ENCODE data around the gene LENG1. TPM values are rescaled to one million over a fixed set of nuclear protein-coding genes. Genes with fewer than 3 reads are reported as not detected.

Gene LENG1
- total RNA-seq: 6.9 and 7.9 TPM in 2 replicates

DNA sequence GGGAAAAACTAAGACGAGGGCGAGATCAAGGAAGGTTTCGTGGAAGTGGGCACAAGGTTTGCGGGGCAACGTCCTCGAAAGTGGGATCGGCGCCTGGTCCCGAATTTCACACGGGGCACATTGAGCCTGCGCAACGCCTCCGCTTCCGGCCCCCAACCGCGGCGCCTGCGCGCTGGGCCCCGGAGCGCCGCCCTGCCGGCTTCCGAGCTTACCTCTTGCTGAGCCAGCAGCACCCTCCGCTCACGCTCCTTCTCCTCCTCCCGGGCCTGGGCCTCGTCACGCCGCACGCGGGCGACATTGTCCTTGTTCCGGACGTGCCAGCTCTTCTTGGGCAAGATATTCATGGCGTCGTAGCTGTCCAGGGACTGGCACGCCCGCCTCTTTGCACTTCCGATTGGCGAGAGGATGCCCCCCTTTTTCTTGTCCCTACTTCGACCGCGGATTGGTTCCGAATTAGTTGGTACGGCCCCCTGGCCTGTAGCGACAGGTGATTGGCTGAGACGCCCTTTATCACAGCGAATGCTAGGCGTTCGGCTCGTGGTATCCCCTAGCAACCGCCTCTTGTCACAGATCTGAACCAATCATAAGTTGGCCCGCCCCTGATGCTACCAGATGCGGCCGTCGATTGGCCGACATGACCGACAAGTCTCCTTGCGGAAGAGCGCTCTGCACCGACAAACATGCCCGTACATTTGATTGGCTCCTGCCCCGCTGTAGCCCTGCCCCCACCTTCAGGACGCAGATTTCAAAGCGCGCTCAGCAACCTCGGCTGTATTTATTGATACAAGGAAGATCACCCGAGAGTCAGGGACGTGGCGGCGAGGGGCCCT lies at the start of gene LENG1:
Gene LENG1 (minus strand): TSS at position 370 of the 830 bp plus-strand sequence. CDS start 26 bp downstream, at position 344.

DNA sequence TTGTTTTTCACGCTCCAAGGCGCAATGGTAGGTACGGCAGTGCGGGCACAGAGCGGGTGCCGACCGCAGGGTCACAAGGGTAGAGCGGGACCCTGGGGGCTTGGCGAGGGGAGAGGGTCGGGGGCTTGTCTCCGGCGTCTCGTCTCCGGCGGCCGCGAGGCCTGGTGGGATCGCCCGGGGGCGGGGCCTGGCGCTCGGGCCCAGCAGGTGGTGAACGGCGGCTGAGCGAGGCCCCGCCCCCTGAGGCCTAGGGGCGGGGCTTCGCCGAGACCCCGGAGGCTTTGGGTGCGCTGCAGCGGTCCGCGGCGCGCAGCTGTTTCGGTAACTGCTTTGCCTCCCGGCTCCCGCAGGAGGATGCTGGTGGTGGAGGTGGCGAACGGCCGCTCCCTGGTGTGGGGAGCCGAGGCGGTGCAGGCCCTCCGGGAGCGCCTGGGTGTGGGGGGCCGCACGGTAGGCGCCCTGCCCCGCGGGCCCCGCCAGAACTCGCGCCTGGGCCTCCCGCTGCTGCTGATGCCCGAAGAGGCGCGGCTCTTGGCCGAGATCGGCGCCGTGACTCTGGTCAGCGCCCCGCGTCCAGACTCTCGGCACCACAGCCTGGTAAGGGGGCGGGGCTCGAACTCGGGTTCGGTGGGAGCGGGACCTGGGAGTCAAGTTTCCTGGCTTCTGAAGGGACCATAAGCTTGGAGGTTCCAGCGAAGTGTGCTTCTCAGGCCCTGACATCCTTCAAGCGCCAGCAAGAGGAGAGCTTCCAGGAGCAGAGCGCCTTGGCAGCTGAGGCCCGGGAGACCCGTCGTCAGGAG lies 31.7 kb upstream of the LENG1 start, which contains the start of gene TSEN34:
Gene TSEN34 (plus strand): TSS at position 298 of the 800 bp plus-strand sequence. CDS start 57 bp downstream, at position 355.

DNA sequence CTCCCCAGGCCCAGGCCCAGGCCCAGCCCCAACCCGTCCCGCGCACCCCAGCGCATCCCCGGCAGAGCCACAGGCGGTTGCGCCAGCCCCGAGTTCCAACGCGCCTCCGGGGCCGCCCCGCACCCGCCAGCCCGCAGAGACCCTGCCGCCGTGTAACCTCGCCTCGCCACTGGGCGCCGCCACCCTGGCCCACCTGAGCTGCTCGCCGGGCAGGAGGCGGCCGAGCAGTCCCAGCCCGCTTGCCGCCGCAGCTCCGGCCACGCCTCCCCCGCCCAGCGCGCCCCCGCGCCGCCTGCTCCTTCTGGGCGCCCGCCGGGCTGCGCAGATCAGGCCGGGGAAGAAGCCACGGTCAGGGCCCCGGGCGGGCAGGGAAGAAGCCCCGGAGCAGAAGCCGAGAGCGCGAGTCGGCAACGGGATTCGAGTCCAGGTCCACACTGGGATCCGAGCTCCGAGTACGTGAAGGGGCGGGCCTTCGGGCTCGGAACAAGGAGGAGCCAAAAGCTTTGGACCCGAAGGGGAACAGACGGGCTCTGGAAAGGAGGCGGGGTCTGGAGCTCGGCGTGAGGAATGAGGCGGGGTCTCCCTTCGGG lies 29.7 kb upstream of the LENG1 start, which contains the start of gene MBOAT7:
Gene MBOAT7 (minus strand): TSS at position 436 of the 590 bp plus-strand sequence. CDS start 1,072 bp downstream, outside the sequence.

DNA sequence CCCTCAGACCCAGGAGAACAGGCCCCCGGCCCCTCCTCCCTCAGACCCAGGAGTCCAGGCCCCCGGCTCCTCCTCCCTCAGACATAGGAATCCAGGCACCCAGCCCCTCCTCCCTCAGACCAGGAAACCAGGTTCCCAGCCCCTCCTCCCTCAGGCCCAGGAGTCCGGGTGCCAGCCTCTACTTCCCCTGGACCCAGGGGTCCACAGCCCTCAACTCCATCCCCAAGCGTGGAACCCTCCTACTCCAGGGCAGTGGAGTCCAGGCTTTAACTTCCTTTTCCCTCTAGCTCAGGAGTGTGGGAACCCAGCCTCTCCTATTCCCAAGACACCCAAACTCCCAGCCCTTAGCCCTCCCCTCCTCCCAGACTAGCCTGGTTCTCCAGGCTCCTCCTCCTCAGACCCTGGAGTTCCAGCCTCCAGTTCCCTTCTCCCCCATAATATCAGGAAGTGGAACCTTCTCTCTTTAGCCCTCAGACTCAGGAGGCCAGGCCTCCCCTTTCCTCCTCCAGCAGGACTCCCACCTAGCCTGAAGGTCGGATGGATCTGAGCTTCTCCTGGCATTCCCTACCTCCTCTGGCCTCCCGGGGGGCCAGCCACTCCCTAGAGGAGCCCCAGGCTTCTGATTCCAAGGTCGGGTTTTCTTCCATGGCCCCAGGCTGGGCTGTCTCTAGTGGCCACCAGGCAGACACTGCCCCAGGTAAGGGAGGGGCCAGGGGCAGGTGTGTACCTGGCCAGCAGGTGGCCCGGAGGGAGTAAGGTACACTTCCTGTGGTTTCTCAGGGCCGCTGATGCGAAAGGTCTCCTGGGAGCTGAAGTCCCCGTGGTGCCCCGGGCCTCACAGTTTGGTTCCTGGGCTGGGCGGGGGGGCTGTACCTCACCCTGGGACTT lies 13.2 kb upstream of the LENG1 start, which contains the start of gene TMC4:
Gene TMC4 (minus strand): TSS at position 690 of the 888 bp plus-strand sequence. CDS start 43 bp downstream, at position 647.

DNA sequence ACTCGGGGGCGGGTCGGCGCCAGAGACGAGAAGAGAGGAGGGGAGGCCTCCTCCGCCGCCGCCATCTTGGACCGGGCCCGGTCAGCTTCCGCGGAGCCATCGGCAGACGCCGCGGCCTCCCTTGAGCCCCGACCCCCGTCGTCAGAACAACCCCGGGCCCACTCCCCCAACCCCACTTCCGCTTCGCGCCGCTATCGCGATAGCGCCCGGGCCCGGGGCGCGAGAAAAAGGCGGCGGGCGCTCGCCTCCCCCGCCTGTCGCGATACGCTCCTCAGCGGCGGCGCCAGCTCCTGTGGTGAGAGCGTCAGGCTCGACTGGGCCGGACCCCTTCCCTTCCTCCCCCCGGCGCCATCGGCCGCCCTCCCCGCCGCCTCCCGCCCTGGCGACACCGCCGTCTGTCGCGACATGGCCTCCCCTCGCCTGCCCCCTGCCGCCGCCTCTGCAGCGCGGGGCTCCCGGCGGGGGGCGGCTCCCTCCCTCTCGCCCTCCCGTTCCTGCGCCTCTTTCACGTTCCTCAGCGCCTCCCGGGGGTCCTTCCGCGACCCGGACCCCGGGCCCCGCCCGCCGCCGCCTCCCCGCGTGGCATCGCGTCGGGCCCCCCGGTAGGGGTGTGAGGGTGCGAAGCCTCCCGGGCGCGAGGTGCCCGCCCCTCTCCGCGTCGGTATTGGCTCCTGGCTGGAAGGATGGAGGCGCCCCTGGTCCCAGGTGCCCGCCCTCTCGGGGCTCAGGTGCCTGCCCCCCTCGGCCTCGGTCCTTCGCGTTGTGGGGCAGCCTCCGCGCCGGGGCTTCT lies 21.6 kb downstream of the LENG1 start, which contains the start of gene CNOT3:
Gene CNOT3 (plus strand): TSS at position 64 of the 790 bp plus-strand sequence. CDS start 5,217 bp downstream, outside the sequence.

DNA sequence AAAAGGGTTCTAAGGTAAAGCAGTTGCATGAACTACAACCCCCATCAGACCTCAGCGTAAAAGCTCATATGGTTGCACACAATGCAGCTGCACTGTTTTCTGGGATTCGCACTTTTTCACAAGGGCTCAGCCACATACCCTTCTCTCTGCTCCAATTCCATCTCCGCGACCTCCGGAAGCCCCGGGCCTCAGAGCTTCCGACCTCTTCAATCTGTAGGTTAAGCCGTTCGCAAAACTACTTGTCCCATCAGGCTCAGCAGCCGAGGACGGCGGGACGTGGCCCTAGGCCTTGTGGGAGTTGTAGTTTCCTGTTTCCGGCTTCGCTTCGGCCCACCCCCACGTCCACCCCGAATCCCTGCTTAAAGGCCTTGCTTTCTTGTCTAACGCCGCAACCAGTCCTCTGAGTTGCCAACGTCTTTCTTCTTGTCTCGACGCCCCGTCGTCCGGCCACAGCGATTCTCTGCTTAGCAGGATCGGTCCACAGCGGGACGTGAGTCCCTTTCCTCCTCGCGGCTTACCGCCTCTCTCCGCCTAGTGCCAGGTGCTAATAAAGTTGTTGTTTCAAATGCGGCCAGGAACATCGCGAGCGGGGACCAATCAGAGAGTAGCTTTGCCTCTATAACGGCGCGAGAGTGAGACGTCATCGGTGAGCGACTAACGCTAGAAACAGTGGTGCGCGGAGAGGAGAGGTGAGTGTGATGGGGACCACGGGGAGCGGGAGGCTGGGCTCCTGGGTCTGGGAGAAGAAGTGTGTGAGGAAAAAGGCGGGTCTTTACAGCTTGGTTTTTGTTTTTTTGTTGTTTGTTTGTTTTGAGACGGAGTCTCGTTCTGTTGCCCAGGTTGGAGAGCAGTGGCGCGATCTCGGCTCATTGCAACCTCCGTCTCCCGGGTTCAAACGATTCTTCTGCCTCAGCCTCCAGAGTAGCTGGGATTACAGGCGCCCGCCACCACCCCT lies 44.1 kb downstream of the LENG1 start, which contains the start of the genes PRPF31 and TFPT:
Gene PRPF31 (plus strand): TSS at position 646 of the 955 bp plus-strand sequence. CDS start 2,525 bp downstream, outside the sequence.
Gene TFPT (minus strand): TSS at position 549 of the 955 bp plus-strand sequence. CDS start 388 bp downstream, at position 161.

Other genes with a start within 250 kb of the LENG1 start
- gene CACNG8, start 196.8 kb downstream of the LENG1 start, total RNA-seq: 1.7 and 3.6 TPM in 2 replicates
- 1.6 and 3.3 TPM in 2 replicates for gene CACNG6, start 168.1 kb downstream of the LENG1 start, total RNA-seq
- not detected in 2 replicates for gene VSTM1, start 95.8 kb downstream of the LENG1 start, total RNA-seq
- gene TARM1, start 78.4 kb downstream of the LENG1 start, total RNA-seq: not detected in 2 replicates
- 0.19 TPM in 1 of 2 replicates, not detected in the other for gene OSCAR, start 58.9 kb downstream of the LENG1 start, total RNA-seq
- gene NDUFA3, start 56.9 kb downstream of the LENG1 start, total RNA-seq: 15.0 and 18.3 TPM in 2 replicates
- 23.1 and 28.9 TPM in 2 replicates for gene TFPT, start 44.1 kb downstream of the LENG1 start, total RNA-seq
- gene PRPF31, start 44.0 kb downstream of the LENG1 start, total RNA-seq: 68.6 and 74.4 TPM in 2 replicates
- gene CNOT3, start 22.0 kb downstream of the LENG1 start, total RNA-seq: 11.3 and 11.4 TPM in 2 replicates
- gene TMC4, start 13.4 kb upstream of the LENG1 start, total RNA-seq: not detected in 2 replicates
- gene MBOAT7, start 29.9 kb upstream of the LENG1 start, total RNA-seq: 38.2 and 50.6 TPM in 2 replicates
- gene TSEN34, start 31.6 kb upstream of the LENG1 start, total RNA-seq: 38.1 and 44.1 TPM in 2 replicates
- 2,394 and 3,413 TPM in 2 replicates for gene RPS9, start 41.1 kb upstream of the LENG1 start, total RNA-seq
- not detected in 2 replicates for gene LILRB3, start 63.3 kb upstream of the LENG1 start, total RNA-seq
- not detected in 2 replicates for gene LILRA6, start 83.1 kb upstream of the LENG1 start, total RNA-seq
- not detected in 2 replicates for gene LILRB5, start 97.6 kb upstream of the LENG1 start, total RNA-seq
- not detected in 2 replicates for gene LILRB2, start 121.4 kb upstream of the LENG1 start, total RNA-seq
- gene LILRA5, start 153.4 kb upstream of the LENG1 start, total RNA-seq: not detected in 2 replicates
- not detected in 2 replicates for gene LILRA4, start 179.4 kb upstream of the LENG1 start, total RNA-seq
- gene LAIR1, start 205.2 kb upstream of the LENG1 start, total RNA-seq: not detected in 2 replicates

Measured in endothelial cell of coronary artery (primary cell).